SH-SY5Y (cell line): ENCODE data around the gene PPIL6.

ENCODE experiments used
- GATA2 ChIP-seq: IDR thresholded peaks from 2 replicates; pipeline ENCODE4 v1.6.1; 2011; ENCODE audit warnings: mild to moderate bottlenecking, low read depth, low read length
- GATA3 ChIP-seq: IDR thresholded peaks from 2 replicates; pipeline ENCODE4 v1.6.1; 2011; ENCODE audit warnings: low read depth, mild to moderate bottlenecking, low read length, moderate library complexity

Gene PPIL6

DNA sequence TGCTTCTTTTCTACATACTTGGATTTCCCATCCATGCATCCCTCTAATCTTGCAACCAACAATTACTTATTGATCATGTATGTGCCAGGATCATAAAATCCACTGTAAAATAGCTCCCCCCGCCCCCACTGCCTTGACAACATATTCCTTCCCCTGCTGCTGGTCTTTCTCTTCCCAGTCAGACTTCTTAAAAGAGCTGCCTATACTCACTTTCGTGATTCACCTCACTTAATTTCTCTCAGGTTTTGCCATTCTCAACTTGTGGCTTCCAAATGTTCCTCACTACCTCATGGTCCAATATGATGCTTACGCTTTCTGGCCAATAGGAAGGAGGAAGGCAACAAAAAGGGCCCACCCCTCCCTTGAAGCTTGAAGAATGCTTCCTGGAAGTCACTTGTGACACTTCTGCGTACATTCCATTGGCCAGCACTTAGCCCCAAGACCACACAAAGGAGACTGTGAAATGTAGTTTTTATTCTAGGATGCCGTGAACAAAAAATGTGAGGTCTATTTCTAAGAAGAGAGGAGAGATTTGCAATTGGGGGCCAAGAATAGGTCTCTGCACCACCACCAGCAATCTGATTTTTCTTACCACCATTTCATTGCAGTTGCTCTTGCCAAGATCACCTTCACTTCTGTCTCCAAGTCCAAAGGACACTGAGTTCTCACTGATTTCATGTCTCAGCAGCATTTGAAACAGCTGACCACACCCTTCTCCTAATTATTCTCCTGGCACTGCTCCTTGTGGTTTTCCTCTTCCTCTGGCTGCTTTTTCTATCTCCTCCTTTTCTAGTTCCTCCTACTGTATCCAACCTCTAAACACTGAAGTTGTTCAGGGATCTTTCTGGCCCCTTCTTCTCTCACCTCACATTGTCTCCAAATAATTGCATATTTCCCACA lies 88.9 kb downstream of the PPIL6 start:
- TF ChIP-seq GATA3, result no peak
- TF ChIP-seq GATA2, result no peak

DNA sequence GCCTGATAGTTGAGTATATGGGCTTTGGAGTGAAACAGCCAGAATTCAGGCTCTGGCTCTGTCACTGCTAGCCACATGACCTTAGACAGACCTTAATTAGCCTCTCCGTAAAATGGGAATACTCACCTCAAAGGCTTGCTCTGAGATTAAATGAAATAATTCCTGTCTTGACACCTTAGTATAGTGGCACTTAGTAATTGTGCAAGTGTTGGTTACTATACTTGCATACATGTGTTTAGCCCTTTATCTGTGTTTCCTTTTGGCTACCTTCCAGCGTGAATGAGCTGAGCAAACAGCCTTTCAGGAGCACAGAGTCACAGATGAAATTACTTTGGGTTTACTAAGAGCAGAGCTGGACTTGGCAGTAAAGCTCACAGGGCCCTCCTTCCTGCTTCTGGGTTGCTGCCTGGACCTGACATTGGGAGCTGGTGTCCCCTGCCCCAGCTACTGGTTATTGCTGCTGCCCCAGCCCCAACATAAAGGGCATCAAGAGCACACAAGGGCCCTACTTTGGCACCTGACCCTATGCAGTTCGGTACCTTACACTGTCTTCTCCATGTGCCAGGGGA lies 90.9 kb downstream of the PPIL6 start:
- TF ChIP-seq GATA3, result no peak
- TF ChIP-seq GATA2, result no peak

DNA sequence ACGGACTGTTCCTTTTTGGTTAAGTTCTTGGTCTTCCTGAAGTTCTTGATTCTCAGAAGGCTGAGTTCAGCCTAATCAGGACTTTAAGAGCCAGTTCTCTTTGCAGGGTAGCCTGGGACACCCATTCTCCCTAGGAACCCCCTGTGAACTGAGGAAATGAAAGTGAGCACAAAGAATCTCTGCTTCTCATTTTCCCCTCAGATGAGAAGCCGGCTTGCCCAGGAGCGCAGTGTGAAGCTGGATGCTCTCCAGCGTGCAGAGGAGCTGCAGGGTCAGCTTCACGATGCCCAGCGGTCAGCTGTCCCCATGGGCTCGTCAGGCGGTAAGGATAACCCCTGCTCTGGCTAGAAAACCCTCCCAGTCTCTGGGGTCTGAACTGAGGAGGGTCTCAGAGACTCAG lies 92.2 kb downstream of the PPIL6 start:
- TF ChIP-seq GATA2 (no peak), GATA3 (peak; percentile 31; the same call in 1 of the 2 replicates)

DNA sequence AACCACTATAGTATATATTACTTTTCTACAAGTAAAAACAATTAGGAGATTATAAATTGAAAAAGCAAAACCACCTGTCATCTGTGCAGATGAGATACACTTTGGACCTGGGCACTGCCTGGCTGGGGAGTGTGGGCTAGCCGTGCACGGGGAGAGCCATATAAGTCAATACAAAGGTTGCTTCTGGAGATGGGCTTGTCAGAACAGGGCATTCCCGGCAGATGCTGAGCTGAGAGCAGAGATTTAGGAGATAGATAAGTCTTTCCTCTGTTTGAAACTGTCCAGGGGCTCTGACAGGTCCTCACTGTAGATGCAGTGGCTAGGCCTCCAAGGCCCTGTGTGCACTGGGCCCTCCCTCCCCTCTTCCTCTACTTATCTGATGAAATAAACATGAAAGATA lies 92.6 kb downstream of the PPIL6 start:
- TF ChIP-seq GATA2 (peak; percentile 96), GATA3 (peak; percentile 92)

DNA sequence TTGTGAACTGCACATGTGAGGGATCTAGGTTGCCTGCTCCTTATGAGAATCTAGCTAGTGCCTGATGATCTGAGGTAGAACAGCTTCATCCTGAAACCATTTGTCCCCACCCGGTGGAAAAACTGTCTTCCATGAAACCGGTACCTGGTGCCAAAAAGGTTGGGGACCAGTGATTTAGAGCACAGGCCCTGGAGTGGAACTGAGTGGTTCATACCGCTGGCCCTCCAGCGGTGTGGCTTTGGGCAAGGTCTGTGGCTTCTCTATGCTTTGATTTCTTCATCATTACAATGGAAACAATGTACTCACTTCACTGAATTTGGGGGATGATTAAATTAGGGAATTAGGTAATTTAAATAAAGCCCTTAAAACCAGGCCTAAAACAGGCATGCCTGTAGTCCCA lies 94.4 kb downstream of the PPIL6 start:
- TF ChIP-seq GATA3 (no peak), GATA2 (no peak)

DNA sequence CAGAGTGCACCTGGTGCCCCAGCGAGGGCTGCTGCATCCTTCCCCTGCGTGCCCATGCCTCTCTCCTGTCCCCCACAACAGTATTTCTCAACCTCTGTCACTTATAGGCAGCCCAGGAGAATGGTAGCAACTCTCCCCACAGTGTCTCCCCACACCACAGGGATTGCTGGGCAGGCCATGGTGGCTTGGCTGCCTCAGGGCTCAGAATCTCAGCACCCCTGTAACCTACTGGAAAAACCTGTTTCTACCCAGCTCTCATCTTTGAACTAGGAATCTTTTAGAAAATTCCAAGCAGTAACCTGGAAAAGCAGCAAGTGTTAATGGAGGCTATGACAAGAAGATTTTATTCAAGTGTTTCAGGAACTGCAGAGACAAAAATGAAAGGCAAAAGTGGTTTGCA lies 96.2 kb downstream of the PPIL6 start:
- TF ChIP-seq GATA3 (no peak), GATA2 (no peak)

DNA sequence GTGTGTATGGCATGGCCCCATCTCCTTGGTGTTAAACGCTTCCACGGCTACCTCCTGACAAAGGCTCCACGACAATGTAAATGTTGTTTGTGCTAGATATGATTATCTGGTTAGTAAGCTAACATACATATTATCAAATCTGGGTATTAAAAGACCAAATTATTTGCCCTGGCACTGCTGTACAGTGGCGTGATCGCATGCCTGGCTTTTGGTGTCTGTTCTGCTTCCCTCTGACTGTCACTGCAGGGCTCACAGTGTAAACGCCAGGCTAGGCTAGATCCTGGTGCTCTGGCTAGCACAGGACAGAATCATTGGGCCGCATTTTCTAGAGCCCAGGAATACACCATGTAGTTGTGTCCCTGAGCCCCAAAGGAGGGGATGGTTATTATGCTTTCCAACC lies 96.9 kb downstream of the PPIL6 start:
- TF ChIP-seq GATA2 (no peak), GATA3 (no peak)

DNA sequence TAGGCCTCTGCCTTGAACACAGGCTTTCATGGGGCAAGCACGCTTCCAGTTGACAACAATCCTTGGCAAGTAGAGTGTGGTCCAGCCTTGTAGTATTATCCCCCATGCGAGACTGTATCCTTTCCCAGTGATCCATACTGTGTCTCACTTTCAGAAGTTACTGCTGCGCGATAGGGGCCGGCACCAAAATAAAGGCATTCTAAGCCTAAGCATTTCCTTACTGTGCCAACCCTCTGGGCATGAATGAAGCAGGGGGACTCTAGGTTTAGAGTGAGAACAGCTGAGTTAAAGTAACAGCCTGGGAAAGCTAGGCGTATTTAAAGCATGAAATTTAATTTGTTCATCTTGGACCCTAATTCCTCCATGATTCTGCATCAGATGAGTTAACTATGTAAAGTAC lies 97.5 kb downstream of the PPIL6 start:
- TF ChIP-seq GATA2 (no peak), GATA3 (no peak)

DNA sequence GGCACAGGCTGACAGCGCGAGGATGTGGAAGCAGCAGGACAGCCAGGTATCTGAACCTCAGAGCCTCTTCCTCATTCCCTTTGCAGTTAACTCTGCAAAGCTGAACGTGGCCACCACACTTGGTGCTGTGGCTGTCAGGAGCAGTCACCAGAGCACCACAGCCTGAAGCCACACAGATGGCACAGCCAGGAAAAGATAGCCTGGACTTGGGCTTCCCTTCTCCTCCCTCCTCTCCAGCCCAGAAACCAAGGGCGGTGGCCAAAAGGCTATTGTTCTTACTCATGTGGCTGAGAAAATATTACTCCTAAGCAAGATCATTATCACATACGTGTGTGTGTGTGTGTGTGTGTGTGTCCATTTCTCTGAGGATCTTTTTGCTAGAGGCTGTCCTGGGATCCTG lies 97.9 kb downstream of the PPIL6 start:
- TF ChIP-seq GATA3 (no peak), GATA2 (no peak)

DNA sequence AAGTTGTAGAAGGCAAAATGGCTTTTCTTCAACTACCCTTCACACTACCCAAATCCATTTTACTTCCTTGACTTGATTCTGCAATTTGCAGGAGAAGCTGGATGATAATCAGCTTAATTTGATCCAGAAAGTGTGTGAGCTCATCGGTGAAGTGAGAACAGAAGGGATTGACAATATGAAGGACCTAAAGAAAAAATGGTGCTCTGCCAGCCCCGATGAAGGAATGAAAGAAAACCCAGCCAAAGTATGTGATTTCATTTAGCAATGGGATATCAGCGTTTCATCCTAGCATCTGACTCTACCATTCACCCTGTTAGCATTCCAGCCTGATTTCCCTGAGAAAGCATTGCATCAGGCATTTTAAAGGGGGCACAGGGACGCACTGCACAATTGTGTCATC lies 99.6 kb downstream of the PPIL6 start:
- no peak for TF ChIP-seq GATA2
- TF ChIP-seq GATA3, result no peak
